Measurements from ENCODE around the gene PAPPA2.

GRCh38 chr1:176775996-176776395 lies 313.0 kb downstream of the PAPPA2 start:
- TF ChIP-seq POLR2AphosphoS5 (IDR thresholded peaks at IDR 0.05; ENCODE audit: low read depth, low read length), result no peak
- TF ChIP-seq POLR2A (IDR thresholded peaks at IDR 0.05; ENCODE audit: low read depth, low read length), result no peak
